Esophagus mucosa (tissue), 1 donor: ENCODE results near the gene ATOH8. TPM values are rescaled to one million over a fixed set of nuclear protein-coding genes. Genes with fewer than 3 reads are reported as not detected.

Experiments used
- ATAC-seq: fragments of 200-7000 bp; cut with Tn5 transposase; one replicate; pipeline ENCODE4 v1.9.1; 2020
- total RNA-seq: library from RNA; stranded (reverse); gene quantifications from one replicate; pipeline ENCODE4 v1.2.4, GENCODE V29; 2023
- donor health status: DM: yes; HTN: yes; CAD: no.

Gene ATOH8
- total RNA-seq, 1 donor from 2014 or later, result 1.2 TPM

DNA sequence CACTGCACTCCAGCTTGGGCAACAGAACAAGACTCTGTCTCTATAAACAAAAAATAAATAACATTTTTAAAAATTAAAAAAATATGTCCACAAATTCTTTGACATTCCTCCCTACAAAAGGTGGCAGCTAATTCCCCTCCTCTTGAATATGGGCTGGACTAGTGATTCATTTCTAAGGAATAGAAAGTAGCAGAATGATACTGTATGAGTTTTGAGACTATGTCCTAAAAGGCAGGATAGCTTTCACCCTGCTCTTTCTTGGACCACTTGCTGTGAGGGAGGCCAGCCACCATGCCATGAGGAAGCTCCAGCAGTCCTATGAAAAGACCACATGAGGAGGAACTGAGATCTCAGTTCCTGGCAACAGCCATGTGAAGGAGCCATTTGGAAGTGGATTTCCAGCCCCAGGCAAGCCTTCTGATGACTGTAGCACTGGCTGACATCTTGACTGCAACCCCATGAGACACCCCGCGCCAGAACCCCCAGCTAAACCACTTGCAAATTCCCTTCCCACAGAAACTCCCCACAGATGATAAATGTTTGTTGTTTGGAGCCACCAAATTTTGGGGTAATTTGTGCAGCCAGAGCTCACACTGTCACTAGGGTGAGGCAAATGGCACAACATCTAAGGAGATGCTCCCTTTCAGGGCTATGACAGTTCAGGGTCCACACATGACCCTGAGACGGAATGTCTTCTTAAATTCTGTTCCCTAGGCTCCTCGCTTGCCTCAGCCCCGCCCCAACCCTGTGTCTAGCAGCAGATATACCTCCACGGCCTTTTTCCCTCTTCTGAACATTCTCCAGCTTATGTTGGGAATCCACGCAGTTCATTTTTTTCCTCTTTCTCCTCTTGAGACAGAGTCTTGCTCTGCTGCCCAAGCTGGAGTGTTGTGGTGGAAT is 17.1 kb upstream of the ATOH8 start:
- ATAC-seq, result no peak

DNA sequence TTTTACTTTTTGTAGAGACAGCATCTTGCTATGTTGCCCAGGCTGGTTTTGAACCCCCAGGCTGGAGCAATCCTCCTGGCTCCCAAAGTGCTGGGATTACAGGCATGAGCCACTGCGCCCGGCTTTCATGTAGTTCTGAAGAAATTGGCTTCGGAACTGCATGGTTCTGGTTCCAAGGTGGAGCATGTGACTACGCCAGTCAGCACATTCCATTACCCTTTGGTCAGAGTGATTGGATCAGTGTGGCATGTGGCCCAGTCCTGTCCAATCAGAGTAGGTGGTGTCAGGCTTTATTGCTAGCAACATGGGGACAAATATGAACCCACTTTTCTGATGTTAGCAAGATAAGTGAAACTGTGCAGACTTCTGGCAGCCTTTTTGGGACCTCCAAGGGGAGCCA is 16.3 kb upstream of the ATOH8 start:
- peak; percentile 65 for ATAC-seq

DNA sequence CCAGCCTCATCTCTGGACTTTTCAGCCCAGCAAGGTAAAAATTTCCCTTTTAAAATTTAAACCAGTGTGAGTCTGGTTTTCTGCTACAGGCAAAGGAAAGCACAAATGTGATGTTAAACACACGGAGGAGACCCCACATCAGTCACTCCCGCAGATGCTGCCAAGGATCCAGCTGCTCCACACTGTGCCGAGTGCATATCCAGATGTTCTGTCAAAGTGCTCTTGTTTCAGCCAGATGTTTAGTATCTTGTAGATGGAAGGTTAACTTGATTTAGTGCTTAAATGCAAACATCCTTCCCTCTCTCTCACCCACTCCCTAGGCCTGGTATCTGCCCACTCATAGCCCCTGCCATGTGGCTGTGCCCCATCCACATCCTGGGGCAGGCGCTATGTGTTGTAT is 15.8 kb upstream of the ATOH8 start:
- ATAC-seq, result no peak

DNA sequence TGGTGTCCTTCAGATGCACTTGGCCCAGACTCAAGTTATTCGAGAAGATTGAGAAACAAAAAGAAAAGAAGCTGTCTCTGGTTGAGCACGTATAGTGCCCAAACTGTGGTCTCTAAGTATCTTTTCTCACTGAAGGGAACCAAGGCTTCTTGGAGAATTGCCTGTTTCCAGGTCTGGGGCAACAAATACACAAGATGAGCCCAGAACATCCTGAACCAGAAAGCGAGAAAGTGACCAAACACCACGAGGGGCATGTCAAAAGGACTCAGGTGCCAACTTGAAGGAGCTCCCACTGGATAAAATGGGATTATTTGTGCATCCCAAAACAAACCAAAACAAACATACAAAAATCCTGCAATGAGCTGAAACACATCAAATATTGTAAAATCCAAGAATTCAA is 13.6 kb upstream of the ATOH8 start:
- ATAC-seq, result no peak

DNA sequence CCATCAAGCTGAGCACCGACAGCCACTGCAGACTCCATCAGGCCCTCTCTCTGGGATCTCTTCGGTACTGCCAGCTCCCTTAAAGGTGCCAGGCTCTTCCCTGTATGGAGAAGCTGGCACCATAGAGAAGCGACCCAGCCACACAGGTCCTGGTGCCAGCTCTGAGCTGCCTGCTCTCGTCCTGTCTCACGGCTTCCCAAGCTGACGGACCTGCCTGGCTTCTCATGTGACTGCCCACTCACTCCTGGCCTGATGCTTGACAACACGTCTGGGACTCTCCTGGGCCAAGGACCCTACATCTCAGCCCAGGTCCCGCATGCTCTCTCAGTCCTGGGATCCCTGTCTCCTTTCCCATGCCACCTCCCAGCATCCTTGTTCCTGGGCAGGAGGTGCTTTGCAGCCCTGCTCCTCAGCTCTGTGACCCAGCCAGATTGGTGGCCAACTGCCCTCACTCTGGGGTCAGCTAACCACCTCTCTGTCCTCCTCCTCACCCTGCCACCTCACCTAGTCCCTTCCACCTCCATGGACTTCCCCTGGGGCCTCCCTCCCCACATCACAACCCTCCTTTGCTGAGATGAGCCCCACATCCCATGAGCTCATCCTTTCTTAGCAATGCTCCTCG is 12.5 kb upstream of the ATOH8 start:
- no peak for ATAC-seq

DNA sequence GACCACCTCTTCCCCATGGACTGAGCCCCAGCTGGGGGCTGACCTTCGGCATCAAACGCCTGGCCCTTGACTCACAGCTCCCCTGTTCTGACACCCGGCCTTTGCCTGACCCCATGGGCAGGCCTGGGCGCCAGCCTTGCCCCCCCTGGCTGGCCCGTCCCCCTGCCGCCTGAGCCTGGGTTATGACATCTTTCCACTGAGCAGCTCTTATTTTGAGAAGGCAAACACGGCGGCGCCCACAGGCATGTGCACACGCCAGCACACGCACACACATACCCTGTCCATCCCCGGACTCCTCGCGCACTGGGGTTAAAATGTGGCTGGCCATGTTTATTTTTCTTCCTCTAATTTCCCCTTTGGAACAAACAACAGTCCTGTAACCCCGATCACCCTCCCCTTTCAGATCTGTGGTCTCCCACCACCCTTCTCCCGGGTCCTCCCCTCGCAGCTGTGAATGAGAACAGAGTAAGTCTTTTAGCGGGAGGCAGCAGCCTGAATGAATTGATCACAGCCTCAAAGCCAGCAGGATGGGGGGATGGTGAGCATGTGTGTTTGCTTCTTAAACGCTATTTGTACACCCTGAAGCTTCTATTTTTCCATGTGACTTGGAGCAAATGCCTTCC is 11.8 kb upstream of the ATOH8 start:
- ATAC-seq, result peak; percentile 63

DNA sequence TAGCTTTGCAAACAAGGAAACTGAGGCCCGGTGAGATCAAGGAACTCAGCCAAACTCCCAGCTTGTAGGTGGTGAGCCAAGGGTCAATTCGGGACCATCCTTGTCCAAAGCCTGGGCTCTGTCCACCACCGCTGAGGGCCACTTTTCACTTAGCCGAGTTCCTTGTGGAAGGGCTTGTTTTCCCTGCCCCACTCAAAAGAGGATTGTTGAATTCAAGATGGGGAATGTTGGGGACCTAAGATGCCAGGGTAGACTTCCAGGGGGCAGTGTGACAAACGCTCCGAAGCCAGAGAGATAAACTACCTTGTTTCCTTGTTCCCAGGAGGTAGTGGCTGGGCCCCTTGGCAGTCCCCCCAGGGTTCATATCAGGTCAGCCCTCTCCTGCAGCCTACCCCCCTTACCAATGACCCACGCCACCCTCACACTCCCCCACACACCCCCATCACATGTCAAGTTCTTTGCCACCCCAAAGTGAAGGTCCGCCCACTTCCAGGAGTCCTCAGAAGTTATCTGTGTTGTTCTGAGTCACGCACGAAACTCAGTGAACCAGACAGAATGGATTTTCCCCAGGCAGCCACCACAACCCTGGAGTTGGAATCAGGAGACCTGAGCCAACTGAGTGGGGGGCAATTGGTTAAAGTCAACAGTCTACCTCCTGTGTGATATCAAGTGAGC is 10.3 kb upstream of the ATOH8 start:
- ATAC-seq, result no peak

DNA sequence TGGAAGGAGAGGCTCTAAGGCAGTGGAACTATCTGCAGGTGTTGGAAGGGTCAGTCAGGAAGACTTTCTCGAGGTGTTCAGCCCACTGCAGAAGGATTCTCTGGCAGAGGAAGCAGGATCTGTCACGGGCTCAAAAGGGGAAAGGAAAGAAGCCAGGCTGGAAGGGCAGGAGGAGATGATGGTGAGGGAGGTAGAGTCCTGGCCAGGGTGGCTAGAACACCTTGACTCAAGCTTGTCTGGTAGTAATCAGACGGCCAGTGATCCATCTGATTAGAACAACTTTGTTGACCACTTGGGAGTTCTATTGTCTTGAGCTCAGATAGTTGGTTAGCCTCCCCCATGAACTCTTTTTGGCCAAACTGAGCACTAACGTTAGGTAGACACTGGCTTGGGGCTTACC is 9.7 kb upstream of the ATOH8 start:
- ATAC-seq, result no peak

DNA sequence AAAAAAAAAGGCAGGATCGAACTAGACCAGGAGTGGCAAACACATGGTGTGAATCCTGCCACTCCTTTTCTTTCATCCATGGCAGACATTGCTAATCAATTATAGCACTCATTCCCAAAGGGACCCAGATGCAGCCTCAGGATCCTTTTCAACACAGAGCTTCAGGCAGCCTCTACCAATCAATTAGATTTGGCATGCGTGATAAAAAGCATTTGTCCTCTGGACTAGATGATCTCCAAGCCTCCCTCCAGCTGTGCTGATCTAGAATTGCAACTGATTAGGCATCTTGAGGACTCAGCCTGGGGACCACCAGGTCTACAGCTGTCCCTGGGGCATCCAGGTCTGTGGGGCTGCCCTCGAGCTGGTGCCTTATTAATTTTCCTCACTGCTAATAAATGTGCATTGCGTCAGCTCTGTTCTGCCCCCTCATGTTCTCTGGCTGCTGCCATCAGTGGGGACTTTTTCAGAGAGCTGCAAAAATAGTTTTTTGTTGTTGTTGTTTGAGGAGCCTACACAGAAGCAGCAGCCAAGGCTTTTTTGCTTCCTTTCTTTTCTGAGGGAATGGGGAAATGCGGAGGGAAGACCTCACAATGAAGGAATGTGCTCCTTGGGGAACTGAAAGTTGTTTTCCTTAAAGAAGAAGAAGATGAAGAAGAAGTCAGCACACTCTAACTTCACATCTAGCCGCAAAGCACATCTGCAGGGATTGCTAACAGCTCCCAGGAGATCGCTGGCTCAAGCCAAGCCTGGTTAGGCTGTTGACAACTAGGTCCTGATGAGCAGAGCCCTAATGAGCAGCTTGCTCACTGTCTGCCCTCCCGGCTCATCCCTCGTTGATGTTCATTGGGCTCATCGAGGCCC is 8.8 kb upstream of the ATOH8 start:
- ATAC-seq, result no peak

DNA sequence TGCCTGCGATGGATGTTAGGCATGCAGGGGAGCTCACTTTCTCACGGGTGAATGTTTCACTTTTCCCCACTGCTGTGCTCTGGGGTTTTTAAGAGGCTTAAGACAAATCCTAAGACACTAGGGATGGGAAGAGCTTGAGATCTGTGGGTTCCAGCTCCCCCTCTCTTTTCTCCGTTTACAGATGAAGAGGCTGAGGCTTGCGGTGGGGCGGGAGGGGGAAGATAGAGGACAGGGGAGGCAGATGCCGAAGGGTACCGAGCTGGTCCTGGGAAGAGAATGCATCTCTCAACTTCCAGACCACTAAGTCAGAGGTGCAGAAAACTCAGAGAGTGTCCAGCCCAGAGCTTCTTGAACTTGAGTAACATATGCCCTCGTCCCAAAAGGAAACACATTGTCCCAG is 8.2 kb upstream of the ATOH8 start:
- ATAC-seq, result no peak

DNA sequence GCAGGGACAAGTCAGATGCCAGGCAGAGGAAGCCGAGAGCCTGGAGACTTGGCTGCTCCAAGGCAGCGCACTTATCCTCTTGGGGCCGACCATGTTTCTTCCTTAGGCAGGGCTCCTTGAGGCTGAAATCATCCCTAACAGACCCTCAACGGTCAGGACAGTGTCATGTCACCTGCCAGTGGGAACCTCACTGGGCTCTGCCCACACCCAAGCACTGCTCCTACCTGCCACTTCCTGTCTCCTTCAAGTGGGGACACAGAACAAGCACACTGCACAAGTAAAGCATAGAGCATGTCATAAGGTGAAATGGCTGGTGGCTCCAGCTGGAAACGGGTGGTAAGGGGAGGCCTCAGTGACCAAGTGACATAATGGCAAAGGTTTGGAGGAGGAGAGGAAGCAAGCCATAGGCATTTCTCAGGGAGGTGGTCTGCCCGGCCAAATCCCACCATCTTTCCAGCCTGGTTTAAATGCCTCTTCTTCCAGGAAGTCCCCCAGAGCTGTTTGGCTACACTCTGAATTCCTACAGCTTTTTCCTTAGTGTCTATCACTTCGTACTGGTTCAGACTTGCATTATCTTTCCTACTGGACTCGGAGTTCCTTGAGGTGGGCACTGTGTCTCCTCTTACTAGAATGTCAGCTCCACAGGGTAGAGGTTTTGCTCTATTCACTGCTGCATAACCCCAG is 7.3 kb upstream of the ATOH8 start:
- ATAC-seq, result no peak

DNA sequence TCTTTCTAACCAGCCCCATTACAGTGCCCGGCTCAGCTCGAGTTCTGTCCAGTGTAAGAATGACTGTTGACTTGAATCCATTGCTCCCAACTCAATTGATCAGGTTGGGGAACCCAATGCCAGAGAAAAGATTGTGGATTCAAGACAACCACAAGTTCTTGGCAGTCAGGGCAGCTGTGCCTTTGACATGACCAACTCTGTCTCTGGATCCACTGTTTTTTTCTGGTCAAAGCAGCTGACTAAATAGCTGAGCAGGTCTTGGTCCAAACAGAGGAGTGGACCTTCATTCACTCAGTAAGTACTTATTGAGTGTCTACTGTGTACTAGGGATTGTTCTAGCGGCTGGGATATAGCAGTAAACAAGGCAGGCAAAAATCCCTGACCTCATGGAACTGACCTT is 6.3 kb upstream of the ATOH8 start:
- no peak for ATAC-seq

DNA sequence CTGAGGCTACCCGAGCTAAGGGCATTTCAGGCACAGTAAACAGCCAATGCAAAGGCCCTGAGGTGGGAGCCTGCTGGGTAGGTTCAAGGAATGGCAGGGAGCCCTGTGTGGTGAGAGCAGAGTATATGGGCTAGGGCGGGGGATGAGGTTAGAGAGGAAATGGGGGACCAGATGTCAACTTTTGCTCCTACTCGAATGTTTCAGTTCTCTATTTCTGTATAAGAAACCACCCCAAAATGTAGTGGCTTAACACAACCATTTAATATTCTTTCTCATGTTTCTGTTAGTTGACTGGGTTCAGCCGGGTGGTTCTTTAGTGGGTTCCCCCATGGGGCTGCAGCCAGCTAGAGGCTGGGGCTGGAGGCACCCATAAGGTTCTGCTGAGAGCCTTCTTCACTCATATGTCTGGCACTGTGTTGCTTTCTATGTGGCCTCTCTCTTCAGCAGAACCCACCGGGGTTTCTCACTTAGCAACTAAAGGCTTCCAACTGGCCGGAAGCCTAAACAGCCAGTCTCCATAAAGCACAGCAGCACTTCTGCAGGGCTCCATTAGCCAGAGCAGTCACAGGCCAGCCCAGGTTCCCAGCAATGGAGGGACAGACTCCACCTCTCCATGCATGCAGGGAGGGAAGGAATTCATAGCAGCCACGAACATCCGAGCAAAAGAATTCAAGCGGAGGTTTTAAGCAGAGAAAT is 5.6 kb upstream of the ATOH8 start:
- no peak for ATAC-seq

DNA sequence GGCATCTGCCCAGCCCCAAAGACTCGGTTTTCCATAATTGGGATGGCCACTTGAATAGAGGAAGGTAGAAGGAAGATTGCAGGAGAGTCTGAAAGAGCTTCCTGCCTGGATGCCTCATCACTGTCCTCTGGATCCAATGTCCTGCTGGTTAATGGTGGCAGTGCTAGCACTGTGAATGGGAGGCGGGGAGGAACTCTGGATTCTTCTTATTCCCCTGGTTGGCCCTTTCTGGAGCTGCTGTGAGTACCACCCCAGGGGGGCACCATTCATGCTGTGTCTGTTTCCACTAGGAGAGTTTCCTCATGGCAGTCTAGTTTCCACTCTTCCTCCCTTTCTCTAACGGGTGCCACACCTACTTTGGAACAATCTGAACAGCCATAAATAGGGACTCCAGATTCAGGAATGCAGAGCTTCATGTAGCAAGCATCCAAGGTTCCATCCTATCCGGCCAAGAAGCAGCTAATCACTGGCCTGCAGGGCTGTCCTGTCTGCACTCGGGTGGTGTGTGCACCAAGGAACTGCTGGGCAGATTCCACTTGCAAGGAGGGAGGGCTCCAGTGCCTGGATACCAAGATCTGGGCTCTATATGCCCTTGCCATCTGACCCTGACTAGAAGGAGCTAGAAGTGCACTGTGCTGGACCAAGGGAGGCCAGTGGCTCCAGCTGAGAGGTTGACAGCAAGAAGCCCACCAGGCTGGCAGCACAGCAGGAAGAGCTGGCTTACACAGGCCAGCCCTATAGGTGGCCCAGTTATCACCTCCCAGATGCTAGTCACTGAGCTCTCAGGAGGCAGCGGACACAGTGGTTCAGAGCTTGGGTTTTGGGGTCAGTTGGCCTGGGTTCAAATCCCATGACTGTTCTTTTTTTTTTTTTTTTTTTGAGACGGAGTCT is 4.6 kb upstream of the ATOH8 start:
- ATAC-seq, result no peak

DNA sequence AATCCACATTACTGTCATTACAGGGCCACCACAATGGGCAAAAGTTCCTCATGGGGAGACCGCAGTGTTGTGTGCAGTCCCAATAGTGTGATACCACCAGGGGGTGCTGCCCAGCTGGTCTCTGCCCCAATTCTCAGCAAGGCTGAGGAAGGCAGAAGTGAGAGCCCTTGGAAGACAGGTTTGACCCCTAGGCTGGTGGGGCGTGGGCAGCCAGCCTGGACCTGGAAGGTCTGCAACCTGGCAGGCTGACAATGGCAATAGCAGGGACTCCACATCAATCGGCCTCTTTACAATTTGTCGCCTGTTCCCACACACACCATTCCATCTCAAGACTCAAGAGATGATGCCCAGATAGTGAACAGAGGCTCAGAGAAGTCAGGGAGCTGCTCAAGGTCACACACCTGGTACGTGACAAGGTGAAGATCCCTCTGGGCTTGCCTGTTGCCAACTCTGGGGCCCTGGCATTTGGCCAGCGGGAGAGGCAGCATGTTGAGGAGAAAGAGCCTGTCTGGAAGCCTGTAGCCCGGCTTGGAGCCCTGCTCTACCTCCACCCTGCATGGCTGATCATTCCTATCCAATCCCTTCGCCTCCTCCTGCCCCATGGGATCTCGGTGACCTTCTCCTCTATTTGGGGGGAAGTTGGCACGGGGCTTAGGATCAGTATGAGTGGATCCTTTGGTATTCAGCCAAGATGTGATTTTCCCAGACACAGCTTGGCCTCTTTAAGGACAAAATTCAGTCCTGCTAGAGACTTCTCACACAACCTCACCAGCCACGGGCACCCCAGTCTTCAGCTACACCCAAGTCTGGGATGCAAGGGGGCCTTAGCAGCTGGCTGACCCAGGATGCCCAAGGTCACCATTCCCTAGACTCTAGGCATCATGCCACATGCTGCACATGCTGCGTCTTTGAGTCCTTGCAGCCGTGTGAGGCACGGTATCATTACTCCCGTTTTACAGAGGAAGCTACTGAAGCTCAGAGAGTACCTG is 2.9 kb upstream of the ATOH8 start:
- peak; percentile 70 for ATAC-seq

DNA sequence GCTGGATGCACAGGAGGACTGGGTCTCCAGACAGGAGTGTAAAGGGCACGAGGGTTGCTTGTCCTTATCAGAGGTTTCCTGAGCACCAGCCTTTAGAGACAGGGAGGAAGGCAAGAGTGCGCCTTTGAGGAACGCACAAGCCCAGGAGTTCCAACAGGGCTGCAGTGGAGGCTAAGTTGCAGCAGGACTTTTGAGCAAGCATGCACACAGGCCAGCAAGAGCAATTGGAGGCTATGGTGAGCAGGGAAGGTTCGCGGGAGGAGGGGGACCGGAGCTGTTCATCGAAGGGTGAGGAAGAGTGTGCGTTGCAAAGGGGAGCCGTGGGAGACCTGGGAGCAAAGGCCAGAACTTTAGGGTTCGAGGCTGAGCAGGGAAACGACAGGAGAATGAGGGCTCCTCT is 2.2 kb upstream of the ATOH8 start:
- no peak for ATAC-seq

DNA sequence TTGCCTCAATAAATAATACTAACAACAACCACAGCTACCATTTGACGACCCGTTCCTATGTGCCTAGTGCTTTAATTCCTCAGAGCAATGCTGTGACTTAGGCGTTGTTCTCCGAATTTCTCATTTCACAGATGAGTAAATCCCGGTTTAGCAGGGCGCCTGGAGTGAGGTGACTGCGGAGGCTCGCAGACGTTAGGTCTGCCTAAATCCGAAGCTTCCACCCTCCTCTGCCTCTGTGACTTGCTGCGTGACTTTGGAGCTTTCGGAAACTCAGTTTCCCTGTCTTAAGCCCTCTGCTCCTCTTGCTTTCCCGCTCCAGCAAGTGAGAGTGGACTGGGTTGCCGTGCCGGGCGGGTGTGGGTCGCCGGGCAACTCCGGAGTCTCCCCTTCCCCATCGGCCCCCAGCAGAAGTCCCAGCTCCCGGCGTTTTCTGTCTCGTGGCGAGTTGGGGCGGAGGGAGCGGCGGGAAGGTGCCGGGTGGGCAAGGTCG is 711 bp upstream of the ATOH8 start:
- ATAC-seq, result no peak

DNA sequence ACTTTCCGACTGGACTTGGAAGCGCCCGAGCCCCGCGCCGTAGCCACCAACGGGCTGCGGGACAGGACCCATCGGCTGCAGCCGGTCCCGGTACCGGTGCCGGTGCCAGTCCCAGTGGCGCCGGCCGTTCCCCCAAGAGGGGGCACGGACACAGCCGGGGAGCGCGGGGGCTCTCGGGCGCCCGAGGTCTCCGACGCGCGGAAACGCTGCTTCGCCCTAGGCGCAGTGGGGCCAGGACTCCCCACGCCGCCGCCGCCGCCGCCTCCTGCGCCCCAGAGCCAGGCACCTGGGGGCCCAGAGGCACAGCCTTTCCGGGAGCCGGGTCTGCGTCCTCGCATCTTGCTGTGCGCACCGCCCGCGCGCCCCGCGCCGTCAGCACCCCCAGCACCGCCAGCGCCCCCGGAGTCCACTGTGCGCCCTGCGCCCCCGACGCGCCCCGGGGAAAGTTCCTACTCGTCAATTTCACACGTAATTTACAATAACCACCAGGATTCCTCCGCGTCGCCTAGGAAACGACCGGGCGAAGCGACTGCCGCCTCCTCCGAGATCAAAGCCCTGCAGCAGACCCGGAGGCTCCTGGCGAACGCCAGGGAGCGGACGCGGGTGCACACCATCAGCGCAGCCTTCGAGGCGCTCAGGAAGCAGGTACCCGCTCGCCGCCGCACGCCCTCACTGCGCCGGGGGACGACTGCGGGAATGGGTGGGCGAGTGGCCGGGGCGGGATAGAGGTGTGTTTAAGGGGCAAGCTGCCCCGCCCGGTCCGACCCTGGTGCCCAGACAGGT is 713 bp downstream of the ATOH8 start:
- no peak for ATAC-seq
